Fibroblast of gingiva (primary cell): Measurements from ENCODE around the gene NIN.
"Not testable (repeated sequence)": the region's sequence is repeated elsewhere in the genome, so short reads cannot be mapped to it uniquely, and the experiment has no call there.

Experiments
- DNase-seq: peaks from one replicate; pipeline ENCODE4 v3.0.0-alpha.2; 2011; ENCODE audit warnings: low read depth

Gene NIN

GRCh38 chr14:50719911-50720759 lies 110.8 kb downstream of the NIN start:
- no peak for DNase-seq

- no peak for DNase-seq
Observed at GRCh38 chr14:50718949-50719348, 112.0 kb downstream of the NIN start.

GRCh38 chr14:50717811-50718210 lies 113.2 kb downstream of the NIN start:
- DNase-seq, result no peak

GRCh38 chr14:50714450-50715073 lies 116.4 kb downstream of the NIN start:
- DNase-seq, result peak; percentile 26

- no peak for DNase-seq
Observed at GRCh38 chr14:50711043-50711442, 119.9 kb downstream of the NIN start.

GRCh38 chr14:50705026-50705593 lies 125.9 kb downstream of the NIN start:
- no peak for DNase-seq

GRCh38 chr14:50704454-50705010 lies 126.4 kb downstream of the NIN start:
- no peak for DNase-seq

- no peak for DNase-seq
Observed at GRCh38 chr14:50697659-50698290, 133.2 kb downstream of the NIN start.

GRCh38 chr14:50694260-50694659 lies 136.7 kb downstream of the NIN start:
- DNase-seq, result not testable (repeated sequence)

- no peak for DNase-seq
Observed at GRCh38 chr14:50688875-50689274, 142.1 kb downstream of the NIN start.

GRCh38 chr14:50679674-50680073 lies 151.3 kb downstream of the NIN start:
- no peak for DNase-seq

GRCh38 chr14:50678163-50678562 lies 152.8 kb downstream of the NIN start:
- no peak for DNase-seq

GRCh38 chr14:50677527-50678063 lies 153.4 kb downstream of the NIN start:
- peak; percentile 50 for DNase-seq

GRCh38 chr14:50676814-50677516 lies 154.0 kb downstream of the NIN start:
- DNase-seq, result no peak

- DNase-seq, result no peak
Observed at GRCh38 chr14:50675597-50675996, 155.4 kb downstream of the NIN start.

- no peak for DNase-seq
Observed at GRCh38 chr14:50670866-50671256, 160.1 kb downstream of the NIN start.

- no peak for DNase-seq
Observed at GRCh38 chr14:50670196-50670865, 160.6 kb downstream of the NIN start.
